ENCODE results near the gene HDAC11.
A peak's percentile ranks its signal among the peaks of the same experiment; 100 is the strongest.
"Not testable (repeated sequence)": the region's sequence is repeated elsewhere in the genome, so short reads cannot be mapped to it uniquely, and the experiment has no call there.

HDAC11 gene

GRCh38 chr3:13493867-13494441 lies 13.8 kb downstream of the HDAC11 start:
- no peak for DNase-seq (ENCODE audit: low spot score)

GRCh38 chr3:13494463-13495350 lies 14.6 kb downstream of the HDAC11 start:
- DNase-seq (ENCODE audit: low spot score) = no peak

- no peak for DNase-seq (ENCODE audit: low spot score)
Measured at GRCh38 chr3:13495351-13495813, 15.3 kb downstream of the HDAC11 start.

DNA sequence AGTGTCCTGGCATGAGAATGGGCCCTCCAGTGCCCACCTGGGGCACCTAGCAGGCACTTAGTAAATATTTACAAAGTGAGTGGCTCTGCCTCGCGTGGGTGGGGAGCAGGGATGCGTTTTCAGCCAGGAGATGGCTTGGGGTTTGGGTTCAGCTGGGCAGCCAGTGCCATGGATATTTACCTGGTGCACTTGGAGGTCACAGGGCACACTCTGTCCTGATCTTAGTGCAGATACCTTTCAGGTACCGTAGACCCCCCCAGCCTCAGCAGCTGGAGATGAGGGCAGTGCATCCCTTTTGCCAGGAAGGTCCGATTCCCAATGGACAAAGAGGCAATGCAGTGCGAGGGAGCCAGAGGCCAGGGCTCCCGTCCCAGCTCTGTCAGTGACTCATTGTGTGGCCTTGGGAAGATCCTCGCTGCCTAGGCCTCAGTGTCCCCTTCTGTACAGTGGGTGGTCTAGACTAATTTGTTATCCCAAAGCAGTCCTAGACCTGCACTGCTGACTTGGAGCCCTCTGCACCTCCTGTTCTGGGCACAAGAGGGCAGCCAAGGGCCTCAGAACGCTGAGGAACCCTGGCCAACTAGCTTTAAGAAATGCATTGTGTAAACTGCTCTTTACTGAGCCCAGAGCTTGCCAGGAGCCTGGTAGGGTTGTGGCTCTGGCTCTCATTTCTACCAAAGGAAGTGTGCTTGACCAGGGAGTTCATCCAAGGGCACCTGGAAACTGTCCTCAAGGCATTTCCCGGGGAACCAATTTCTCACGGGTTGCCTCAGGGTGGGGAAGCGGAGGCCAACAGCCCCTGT lies 16.0 kb downstream of the HDAC11 start:
- peak; percentile 86 for DNase-seq (ENCODE audit: low spot score)

GRCh38 chr3:13496879-13497278 lies 16.8 kb downstream of the HDAC11 start:
- no peak for DNase-seq (ENCODE audit: low spot score)

DNA sequence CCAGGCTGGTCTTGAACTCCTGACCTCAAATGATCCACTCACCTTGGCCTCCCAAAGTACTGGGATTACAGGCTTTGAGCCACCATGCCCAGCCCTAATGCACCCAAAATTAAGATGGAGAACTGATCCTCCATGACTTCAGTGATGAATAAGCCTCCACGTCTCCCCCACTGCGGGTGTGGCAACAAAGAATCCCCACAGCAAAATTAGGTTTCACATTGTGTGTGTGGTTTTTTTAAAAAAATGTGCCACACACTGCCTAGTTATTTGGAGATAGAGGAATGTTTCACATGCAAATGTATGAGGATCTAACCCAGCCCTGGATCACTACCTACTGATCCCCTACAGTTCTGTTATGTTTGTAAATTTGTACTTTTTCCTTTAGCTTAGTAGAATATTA lies 17.3 kb downstream of the HDAC11 start:
- DNase-seq (ENCODE audit: low spot score) = no peak

- no peak for DNase-seq (ENCODE audit: low spot score)
Measured at GRCh38 chr3:13498354-13499060, 18.4 kb downstream of the HDAC11 start.

- DNase-seq (ENCODE audit: low spot score) = not testable (repeated sequence)
Measured at GRCh38 chr3:13499246-13499645, 19.1 kb downstream of the HDAC11 start.

GRCh38 chr3:13500133-13500885 lies 20.2 kb downstream of the HDAC11 start:
- no peak for DNase-seq (ENCODE audit: low spot score)

GRCh38 chr3:13501056-13501455 lies 20.9 kb downstream of the HDAC11 start:
- DNase-seq (ENCODE audit: low spot score) = no peak

DNA sequence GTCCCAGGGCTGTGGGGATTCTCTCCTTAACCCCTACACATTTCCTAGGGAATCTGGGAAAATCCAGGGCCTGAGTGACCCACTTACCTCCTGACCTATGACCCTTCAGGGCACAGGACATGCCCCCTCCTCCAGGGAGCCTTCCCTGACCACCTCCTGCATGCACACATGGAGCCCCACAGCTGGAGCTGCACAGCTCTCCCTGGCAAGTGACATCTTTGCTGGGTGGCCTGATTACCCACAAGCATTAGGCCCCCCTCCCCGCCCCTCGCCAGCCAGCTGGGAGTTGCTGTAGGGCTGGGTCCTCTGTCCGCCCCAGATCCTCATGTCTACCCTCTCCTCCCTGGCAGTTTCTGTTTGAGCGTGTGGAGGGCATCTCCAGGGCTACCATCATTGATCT lies 21.4 kb downstream of the HDAC11 start:
- DNase-seq (ENCODE audit: low spot score) = no peak

GRCh38 chr3:13501958-13502790 lies 22.1 kb downstream of the HDAC11 start:
- DNase-seq (ENCODE audit: low spot score) = no peak

GRCh38 chr3:13502791-13503060 lies 22.6 kb downstream of the HDAC11 start:
- no peak for DNase-seq (ENCODE audit: low spot score)

- no peak for DNase-seq (ENCODE audit: low spot score)
Measured at GRCh38 chr3:13504161-13504831, 24.2 kb downstream of the HDAC11 start.

GRCh38 chr3:13505147-13506130 lies 25.3 kb downstream of the HDAC11 start:
- DNase-seq (ENCODE audit: low spot score) = no peak

DNA sequence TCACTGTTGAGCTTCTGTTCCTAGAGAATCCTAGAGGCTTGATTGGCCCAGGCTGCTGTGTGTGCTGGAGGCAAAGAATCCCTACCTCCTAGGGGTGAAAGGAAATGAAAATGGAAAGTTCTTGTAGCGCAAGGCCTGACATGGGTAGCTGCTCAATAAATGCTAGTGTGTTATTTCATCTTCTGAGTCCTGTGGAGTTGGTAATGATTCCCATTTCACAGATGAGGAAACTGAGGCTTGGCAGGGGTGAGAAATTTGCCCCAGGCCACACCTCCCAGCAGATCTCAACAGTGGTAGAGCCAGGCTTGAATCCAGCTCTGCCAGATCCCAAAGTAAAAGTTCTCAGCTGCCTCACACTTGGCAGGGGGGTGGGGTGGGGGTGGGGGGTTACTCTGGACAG lies 26.1 kb downstream of the HDAC11 start:
- no peak for DNase-seq (ENCODE audit: low spot score)

- no peak for DNase-seq (ENCODE audit: low spot score)
Measured at GRCh38 chr3:13506680-13507079, 26.6 kb downstream of the HDAC11 start.

GRCh38 chr3:13507247-13507569 lies 27.1 kb downstream of the HDAC11 start:
- no peak for DNase-seq (ENCODE audit: low spot score)

Measured in left forelimb (tissue), 1 donor.